HG03442 (cell line): ENCODE data around the gene SIPA1L3.
"Not testable (repeated sequence)": the region's sequence is repeated elsewhere in the genome, so short reads cannot be mapped to it uniquely, and the experiment has no call there.

Source experiments
- ATAC-seq: cut with Tn5 transposase; IDR thresholded peaks from one replicate; pipeline ENCODE4 v1.9.1; 2021; ENCODE audit warnings: mild to moderate bottlenecking, moderate library complexity; ENCODE audit not compliant: unreplicated experiment

SIPA1L3 gene

GRCh38 chr19:37909661-37910199, 2.7 kb downstream of the SIPA1L3 start:
- ATAC-seq, result no peak

DNA sequence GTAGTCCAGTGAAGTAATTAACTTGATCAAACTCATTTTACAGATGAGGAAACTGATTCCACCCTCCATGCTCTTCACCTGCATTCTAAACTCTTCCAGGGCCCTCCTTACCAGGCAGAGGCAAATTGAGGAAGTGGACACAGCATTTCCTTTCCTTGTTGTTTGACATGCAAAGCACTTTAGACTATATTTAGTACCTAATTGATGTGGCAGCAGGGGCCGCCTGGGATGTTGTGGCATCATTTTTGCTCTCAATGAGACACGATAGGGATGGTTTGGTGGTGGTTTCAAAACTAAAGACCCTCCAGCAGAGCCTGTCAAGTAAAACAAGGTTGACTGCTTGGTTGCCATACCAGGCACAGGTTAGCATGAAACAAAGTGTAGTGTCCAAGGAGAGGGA, 7.9 kb downstream of the SIPA1L3 start:
- peak; percentile 52 for ATAC-seq

DNA sequence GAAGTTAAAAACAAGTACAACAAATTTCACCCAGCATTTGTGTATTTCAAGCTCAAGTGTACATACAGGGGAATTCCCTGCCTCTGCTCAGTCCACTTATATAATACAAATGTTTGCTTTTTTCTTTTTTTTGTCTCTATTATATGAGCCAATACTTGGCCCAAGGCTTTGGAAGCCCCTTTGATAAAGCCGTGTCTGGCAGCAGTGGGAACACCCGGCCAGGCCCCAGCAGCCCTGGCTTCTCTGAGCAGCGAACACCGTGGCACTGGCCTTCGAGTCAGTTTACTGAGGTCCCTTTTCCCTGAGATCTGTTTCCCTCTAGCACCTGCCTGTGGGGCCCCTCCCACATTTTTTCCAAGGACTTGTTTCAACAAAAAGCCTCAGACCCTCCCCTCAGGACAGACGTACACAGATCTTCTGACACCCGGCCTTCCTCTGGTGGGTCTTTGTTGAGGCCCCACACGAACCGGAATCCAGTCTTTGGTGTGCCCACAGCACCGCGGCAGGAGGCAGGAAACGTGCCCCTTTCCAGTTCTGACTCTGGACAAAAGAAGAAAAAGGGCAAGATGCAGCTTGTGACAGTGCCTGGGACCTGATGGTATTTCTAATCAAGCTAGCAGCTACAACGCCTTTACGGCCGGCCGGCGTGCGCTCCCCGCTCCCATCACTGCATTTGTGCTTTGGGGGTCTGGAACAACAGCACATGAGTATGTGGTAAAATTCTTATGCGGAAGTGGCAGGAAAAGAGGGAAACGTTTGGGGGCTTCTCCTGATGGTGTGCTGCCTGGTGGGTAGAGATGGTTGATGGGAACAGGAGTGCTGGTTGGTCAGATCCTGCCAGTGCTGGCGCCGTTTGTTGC, 13.8 kb downstream of the SIPA1L3 start:
- ATAC-seq, result no peak

DNA sequence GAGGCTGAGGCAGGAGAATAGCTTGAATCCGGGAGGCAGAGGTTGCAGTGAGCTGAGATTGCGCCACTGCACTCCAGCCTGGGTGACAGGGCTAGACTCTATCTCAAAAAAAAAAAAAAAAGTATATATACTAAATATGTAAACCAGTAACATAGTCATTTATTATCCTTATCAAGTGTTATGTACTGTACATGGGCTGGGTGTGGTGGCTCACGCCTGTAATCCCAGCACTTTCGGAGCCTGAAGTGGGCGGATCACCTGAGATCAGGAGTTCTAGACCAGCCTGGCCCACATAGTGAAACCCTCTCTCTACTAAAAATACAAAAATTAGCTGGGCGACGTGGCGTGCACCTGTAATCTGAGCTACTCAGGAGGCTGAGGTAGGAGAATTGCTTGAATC, 17.6 kb downstream of the SIPA1L3 start:
- not testable (repeated sequence) for ATAC-seq

DNA sequence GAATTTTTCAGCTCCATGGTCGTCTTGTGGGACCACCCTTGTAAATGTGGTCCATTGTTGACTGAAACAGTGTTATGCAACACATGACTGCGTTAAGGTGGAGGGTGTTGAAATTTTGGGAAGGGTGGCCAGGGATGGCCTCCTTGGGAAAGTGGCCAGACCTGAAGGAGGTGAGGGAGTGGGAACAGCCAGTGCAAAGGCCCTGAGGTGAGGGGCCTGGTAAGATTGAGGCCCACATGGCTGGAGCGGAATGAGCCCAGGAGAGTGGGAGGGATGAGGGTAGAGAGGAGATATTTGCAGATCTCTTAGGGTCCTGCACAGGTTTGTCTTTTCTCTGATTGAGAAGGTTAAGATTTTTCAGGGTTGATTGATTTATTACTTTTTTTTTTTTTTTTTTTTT, 18.2 kb downstream of the SIPA1L3 start:
- ATAC-seq, result no peak

DNA sequence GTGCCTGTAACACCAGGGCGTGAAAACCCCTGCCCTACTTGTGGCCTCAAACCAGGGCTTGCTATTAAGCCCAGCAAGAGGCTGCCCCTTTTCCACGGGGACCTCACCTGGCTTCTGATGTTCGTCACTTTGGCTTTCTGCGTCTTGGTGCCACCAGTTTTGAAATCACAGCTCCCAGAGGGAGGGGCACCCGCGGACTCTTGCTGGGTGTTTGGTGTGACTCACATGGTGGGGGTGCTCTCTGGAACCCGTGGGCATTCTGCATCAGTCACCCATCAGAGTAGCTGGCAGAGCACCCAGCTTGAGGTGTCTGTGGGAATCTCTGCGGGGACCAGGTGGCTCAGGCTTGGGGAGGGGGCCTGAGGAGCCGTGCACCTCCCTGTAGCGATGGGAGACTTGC, 19.2 kb downstream of the SIPA1L3 start:
- no peak for ATAC-seq

DNA sequence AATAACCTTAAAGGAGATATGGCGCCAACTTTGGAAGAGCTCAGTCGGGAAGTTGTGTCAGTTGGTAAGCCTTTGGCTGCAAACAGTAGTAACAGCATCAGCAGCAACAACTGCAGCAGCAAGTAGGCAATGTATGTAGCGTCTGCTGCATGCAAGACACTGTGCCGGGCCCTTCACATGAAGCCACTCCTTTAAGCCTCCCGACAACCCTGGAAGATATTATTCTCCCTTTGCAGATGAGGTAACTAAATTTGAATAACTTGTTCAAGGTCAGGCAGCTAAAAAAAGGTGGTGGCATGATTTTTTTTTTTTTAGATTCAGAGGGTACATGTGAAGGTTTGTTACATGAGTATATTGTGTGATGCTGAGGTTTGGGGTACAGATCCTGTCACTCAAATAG, 19.7 kb downstream of the SIPA1L3 start:
- no peak for ATAC-seq

DNA sequence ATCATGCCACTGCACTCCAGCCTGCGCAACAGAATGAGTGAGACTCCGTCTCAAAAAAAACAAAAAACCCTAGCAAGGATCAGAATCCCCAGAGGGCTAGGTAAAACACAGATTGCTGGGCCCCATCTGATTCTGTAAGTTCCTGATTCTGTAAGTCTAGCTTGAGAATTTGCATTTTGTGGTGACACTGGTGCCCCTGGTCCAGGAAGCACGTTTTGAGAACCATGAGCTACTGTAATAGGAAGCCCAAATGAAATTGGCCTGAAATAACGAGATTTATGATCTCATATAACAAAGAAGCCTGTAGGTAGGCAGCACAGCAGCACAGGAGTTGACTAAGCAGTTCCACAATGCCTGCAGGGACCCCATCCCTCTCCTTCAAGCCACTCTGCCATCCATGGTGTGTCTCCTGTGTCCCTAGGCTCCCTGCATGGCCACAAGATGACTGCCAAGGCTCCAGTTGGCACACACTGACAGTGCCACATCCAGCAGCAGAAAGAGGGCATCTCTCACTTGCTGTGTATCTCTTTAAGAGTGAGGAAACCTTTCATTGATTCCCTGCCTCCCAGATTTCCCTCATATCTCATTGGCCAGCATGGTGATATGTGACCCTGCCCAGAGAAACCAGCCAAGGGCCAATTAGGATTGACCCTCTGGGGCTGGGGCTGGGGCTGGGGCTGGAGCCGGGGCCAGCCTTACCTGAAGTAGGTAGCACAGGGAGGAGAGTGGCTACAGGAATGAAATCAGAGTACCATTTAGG, 21.7 kb downstream of the SIPA1L3 start:
- no peak for ATAC-seq

DNA sequence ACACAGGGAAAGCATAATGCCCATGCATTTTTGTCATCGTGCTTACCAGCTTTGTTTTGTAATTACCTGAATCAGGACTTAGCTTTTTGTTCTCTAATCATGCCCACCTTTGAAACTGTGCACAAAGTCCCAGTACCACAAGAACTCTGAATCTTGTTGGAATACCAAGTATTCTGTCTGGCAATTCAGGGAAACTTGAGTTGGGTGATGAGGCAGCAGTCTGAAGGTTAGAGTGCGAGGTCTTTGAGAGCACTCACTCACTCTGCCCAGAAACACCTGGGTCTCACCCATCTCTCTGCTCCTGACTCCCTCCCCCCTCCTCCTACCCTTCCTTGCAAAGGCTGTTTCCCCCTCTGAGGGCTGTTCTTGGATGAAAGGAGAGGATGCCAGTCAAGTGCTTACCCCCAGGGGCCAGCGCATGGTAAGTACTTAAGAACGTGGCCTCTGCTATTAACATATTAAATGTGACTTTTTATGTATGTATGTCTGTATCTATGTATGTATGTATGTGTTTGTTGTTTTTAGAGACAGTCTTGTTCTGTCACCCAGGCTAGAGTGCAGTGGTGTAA, 22.4 kb downstream of the SIPA1L3 start:
- no peak for ATAC-seq

DNA sequence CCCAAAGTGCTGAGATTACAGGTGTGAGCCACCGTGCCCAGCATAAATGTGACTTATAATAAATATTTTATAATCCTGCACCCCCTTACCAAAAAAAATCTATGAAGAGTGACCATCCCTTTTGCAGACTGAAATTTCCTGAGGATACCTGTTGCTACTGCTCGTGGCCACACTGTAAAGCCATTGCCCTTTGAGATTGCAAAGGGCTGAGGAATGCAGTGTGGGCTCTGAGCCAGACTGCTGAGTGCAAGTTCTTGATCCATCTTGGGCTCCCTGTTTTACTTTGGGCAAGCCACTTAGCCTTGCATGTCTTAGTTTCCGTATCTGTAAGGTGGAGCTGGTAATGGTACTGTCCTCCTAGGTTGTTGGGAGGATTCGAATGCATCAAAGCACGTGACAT, 23.4 kb downstream of the SIPA1L3 start:
- no peak for ATAC-seq

- ATAC-seq, result peak; percentile 39
Measured at GRCh38 chr19:37931881-37932655, 25.1 kb downstream of the SIPA1L3 start.

GRCh38 chr19:37932985-37933936, 26.3 kb downstream of the SIPA1L3 start:
- ATAC-seq, result no peak

DNA sequence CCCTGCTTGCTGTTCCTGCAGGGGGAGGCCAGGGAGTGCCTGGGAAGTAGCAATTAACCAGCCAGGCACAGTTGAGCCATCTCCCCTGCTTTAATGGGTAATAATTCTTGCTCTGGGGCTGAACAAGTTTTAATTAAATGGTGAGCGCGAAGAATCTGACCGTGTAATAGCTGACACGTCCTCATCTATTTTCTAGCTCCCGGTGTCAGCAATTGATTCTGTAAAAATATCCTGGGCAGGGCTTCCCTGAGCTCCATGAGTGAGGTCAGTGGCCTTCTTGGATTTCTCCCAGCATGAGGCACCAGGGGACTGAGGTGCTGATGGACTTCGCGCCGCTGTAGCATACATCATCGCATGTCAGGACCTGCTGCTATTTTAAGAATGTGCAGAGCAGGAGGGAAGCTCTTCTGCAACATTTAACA, 26.9 kb downstream of the SIPA1L3 start:
- ATAC-seq, result no peak

- ATAC-seq, result no peak
Measured at GRCh38 chr19:37935341-37935740, 28.3 kb downstream of the SIPA1L3 start.

GRCh38 chr19:37936166-37936565, 29.2 kb downstream of the SIPA1L3 start:
- no peak for ATAC-seq

GRCh38 chr19:37936886-37937285, 29.9 kb downstream of the SIPA1L3 start:
- no peak for ATAC-seq

GRCh38 chr19:37938353-37938752, 31.3 kb downstream of the SIPA1L3 start:
- no peak for ATAC-seq

- no peak for ATAC-seq
Measured at GRCh38 chr19:37941782-37942515, 34.9 kb downstream of the SIPA1L3 start.

GRCh38 chr19:37942516-37942902, 35.5 kb downstream of the SIPA1L3 start:
- no peak for ATAC-seq
